ENCODE measurements around the gene DPP6. TPM values are rescaled to one million over a fixed set of nuclear protein-coding genes. Genes with fewer than 3 reads are reported as not detected.
A peak's percentile ranks its signal among the peaks of the same experiment; 100 is the strongest.

DPP6 gene
- total and polyA plus RNA-seq, 9 of the 15 experiments (the other 6 are each of a cell fraction or from before 2014, with no cell fraction given) = not detected

GRCh38 chr7:154503962-154504550 lies 451.9 kb downstream of the DPP6 start:
- in situ Hi-C loops (cut with MboI) (no loop called here), intact Hi-C loops (cut with micrococcal nuclease) (loop anchor here (5.0 kb wide), 1 partner anchor 432 kb away; no protein-coding TSS in a partner anchor)
- no peaks in the 10 kb centered on the region for H3K27me3 ChIP-seq (ENCODE audit: control insufficient read depth in 2 of 2, insufficient read depth in 2 of 2, low read length in 2 of 2)
- ChIA-PET CTCF (ENCODE audit: low intra/inter-chr PET ratio) (interaction anchor here (0.6 kb wide), 1 partner anchor 240 kb away, joined by 3 read pairs; no protein-coding TSS in a partner anchor), POLR2A (interaction anchor here (0.6 to 1.0 kb wide), 5 partner anchors 11 to 1274 kb away, joined by 3 read pairs; no protein-coding TSS in a partner anchor)
- no peak overlapping the region for H3K4me2 ChIP-seq (ENCODE audit: insufficient read depth, low read length)
- H3K27ac ChIP-seq (ENCODE audit: extremely low read depth, low read depth, low read length) = no peak overlapping the region
- FAIRE-seq (peak; percentile 84), ATAC-seq (peak; percentile 70), DNase-seq (ENCODE audit: extremely low read depth in 1 of 4, low spot score in 3 of 4) (peak; percentile 56 to 62 (median 57))
- no peaks in the 10 kb centered on the region for H3K79me2 ChIP-seq (ENCODE audit: control insufficient read depth, insufficient read depth, low read length)
- H3K9me3 ChIP-seq (replicated peaks; ENCODE audit: control insufficient read depth, insufficient read depth, low read depth, low read length) = no peaks in the 10 kb centered on the region
- no peaks in the 10 kb centered on the region for H3K36me3 ChIP-seq (ENCODE audit: control insufficient read depth, insufficient read depth, low read length)
- 2% methylated on average over 5 of the region's 5 CpGs for WGBS (ENCODE audit: insufficient coverage, low coverage, missing lambda C conversion rate)
- H3K9me1 ChIP-seq (ENCODE audit: control insufficient read depth, insufficient read depth, low read length) = no peaks in the 10 kb centered on the region
- H4K20me1 ChIP-seq (replicated peaks; ENCODE audit: control insufficient read depth, insufficient read depth, low read length) = no peaks in the 10 kb centered on the region
- no TSS peak for BruUV-seq (replicated peaks)
- H3K4me1 ChIP-seq (replicated peaks in 1 of 2; ENCODE audit: control insufficient read depth in 2 of 2, insufficient read depth in 2 of 2, low read length in 2 of 2) = no peaks in the 10 kb centered on the region
- H3K4me3 ChIP-seq = no peak overlapping the region
- no peak overlapping the region for H2AFZ ChIP-seq (ENCODE audit: low read depth, low read length)
- no peak overlapping the region for H3K9ac ChIP-seq (ENCODE audit: insufficient read depth in 1 of 2, low read depth in 2 of 2, low read length in 2 of 2)
- peak; percentile 33 to 65 for TF ChIP-seq RAD21 (CRISPR knock-in tag; conservative IDR thresholded peaks at IDR 0.05 in 1 of 2, IDR thresholded peaks at IDR 0.05 in 1 of 2)
- TF ChIP-seq CEBPG (CRISPR knock-in tag; IDR thresholded peaks at IDR 0.05) = no peak
- TF ChIP-seq CEBPG (tag; conservative IDR thresholded peaks at IDR 0.05 in 1 of 2, IDR thresholded peaks at IDR 0.05 in 1 of 2) = no peak
- TF ChIP-seq SMARCA5 (IDR thresholded peaks at IDR 0.05) = no peak
- peak; percentile 48; the same call in 1 of the 2 replicates for TF ChIP-seq SMC3 (conservative IDR thresholded peaks at IDR 0.05; ENCODE audit: insufficient read depth, low read depth, low read length)
- TF ChIP-seq ARID3A (IDR thresholded peaks at IDR 0.05; ENCODE audit: borderline replicate concordance, low read depth, low read length) = peak; percentile 49; the same call in 1 of the 2 replicates
- TF ChIP-seq MEF2A (IDR thresholded peaks at IDR 0.05; ENCODE audit: control insufficient read depth, low read depth, low read length) = peak; percentile 92
- TF ChIP-seq MEF2D (tag; conservative IDR thresholded peaks at IDR 0.05; ENCODE audit: low read depth) = peak; percentile 80
- TF ChIP-seq NR1H2 (CRISPR knock-in tag; IDR thresholded peaks at IDR 0.05) = no peak
- TF ChIP-seq CTCF (IDR thresholded peaks at IDR 0.05 in 2 of 3, conservative IDR thresholded peaks at IDR 0.05 in 1 of 3; ENCODE audit: insufficient read depth in 2 of 3, low read depth in 1 of 3, low read length in 3 of 3) = peak; percentile 54 to 74 (median 58); a peak in 4 of 6 replicates
